Stimulated activated effector memory CD8-positive, alpha-beta T cell treated with anti-CD3 and anti-CD28 coated beads, Interleukin-12 subunit alpha, Interleukin-12 subunit beta, amount 100 ng/mL, for 72 hours (primary cell): ENCODE measurements around the gene DDIT3.

ENCODE experiments used
- ATAC-seq: fragments of 150-1000 bp; cut with Tn5 transposase; 2 replicates; pipeline ENCODE4 v1.10.0; 2021
- DNase-seq, 2 donors: peaks; one replicate each; pipeline ENCODE4 v3.0.0; 2021 to 2022; ENCODE audit warnings: low spot score in 2 of 2
- H3K27ac Mint-ChIP-seq: one replicate; pipeline ENCODE4 v1.8.0; 2022; ENCODE audit warnings: mild to moderate bottlenecking, mixed read lengths
- H3K36me3 Mint-ChIP-seq: one replicate; pipeline ENCODE4 v1.8.0; 2022; ENCODE audit warnings: mild to moderate bottlenecking, mixed read lengths
- H3K4me1 Mint-ChIP-seq: one replicate; pipeline ENCODE4 v1.8.0; 2022; ENCODE audit warnings: mixed read lengths
- H3K4me3 Mint-ChIP-seq: one replicate; pipeline ENCODE4 v1.8.0; 2022; ENCODE audit warnings: mild to moderate bottlenecking, mixed read lengths
- H3K9me3 Mint-ChIP-seq: one replicate; pipeline ENCODE4 v1.8.0; 2022; ENCODE audit warnings: mixed read lengths

The DDIT3 gene

DNA sequence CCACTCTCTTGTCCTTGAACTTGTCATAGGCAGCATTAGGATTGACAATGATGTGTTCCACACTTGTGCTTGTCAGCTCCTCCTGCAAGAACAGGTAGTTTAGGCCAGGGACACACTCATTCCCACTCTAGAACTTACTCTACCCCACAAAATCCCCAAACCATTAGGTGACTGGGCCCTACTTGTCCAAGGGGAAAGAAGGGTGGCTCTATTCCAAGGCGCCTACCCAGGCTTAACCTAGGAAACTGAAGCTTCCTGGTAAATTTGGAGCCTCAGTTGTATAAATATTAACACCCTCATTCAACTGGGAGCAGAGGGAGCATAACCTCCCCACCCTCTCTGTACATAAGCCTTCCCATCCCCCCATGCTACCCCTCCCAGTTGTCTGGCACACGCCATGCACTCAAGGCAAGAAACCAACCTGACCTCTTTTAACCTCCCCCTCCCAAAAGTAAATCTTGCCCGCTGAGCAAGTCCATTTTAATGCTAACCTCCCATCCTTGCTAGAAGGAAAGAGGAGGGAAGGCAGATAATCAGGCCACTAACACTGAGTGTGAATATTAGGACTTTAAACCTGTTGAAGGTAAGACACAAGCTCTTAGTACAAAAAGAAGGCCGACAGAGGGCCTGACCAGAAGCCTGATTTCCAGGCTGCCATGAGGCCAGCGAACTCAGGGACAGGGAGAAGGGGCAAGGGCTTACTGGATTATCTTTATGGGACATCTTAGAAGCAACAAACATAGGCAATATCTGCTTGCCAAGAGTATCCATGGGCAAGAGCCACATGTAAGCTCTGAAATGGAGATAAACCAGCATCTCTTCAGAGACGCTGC is 15.7 kb upstream of the DDIT3 start:
- H3K4me1 Mint-ChIP-seq: peaks cover 21% of the 10 kb centered on the region
- no peak for ATAC-seq
- H3K9me3 Mint-ChIP-seq: no peaks in the 10 kb centered on the region
- peak overlapping the region; percentile 81 for H3K27ac Mint-ChIP-seq
- no peak for DNase-seq
- H3K36me3 Mint-ChIP-seq: peaks cover 82% of the 10 kb centered on the region
- no peak overlapping the region for H3K4me3 Mint-ChIP-seq

DNA sequence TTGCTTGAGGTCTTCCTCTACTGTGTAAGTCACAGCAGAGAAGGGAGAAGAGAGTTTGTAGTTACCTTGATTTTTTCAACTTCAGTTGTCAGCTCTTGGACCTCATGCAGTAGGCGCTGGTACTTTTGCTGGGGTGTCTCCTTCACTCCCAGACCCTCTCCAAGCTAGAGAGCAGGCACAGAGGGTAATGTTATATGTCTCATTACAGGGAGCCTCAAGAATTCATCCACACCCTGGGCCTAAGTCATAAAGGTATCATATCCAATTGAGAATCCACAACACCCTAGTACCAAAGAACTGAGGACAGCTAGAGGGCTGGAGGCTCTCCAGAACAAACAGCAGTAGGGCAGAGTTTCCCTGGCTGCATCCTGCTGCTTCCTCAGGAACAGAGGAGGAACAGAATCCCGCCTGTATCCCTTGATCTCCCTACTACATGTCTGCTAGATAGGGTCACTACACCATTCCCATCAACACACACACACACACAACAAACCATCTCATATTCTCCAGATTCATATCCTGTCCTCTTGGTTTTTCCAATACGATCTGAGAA is 14.8 kb upstream of the DDIT3 start:
- peak overlapping the region; percentile 81 for H3K27ac Mint-ChIP-seq
- ATAC-seq: no peak
- no peak for DNase-seq
- no peak overlapping the region for H3K4me3 Mint-ChIP-seq
- H3K9me3 Mint-ChIP-seq: no peaks in the 10 kb centered on the region
- peaks cover 15% of the 10 kb centered on the region for H3K4me1 Mint-ChIP-seq
- H3K36me3 Mint-ChIP-seq: peaks cover 83% of the 10 kb centered on the region

DNA sequence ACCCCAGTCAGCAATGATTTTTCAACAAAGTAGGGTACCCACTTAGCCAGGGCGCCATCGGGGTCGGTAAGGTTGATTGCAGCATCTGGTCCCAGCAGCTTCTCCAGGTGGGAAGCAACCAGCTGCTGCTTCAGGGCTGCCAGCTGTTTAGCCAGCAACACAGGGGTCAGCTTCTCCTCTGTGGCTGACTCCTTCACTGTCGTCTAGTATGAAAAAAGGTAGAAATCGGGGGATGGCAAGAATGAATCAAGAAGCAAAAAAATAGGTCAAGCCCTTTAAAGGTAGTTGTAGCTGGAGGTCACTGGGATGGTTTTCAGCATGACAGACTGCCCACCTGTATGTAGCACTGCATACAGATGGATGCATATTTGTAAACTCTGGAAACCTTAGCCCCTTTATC is 13.9 kb upstream of the DDIT3 start:
- H3K36me3 Mint-ChIP-seq: peaks cover 91% of the 10 kb centered on the region
- H3K27ac Mint-ChIP-seq: no peak overlapping the region
- H3K9me3 Mint-ChIP-seq: no peaks in the 10 kb centered on the region

DNA sequence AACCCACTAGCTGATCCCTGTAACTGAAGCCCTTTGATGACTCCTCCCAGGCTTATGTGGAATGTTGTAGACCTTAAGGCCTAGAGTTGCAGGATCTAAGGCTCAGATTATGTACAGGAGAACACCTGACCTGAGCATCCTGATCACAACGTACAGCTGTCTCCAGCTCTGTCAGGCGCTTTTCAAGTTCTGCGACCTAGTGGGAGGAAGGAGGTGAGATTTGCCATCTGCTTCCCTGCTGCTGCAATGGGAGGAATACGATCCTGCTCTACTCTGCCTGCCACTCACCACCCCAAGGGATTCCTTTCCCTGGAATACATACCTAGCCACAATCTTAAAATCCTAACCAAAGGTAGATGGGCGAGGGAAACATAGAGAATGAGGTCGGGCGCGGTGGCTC is 12.8 kb upstream of the DDIT3 start:
- H3K4me1 Mint-ChIP-seq: no peaks in the 10 kb centered on the region
- DNase-seq: no peak
- H3K36me3 Mint-ChIP-seq: peaks cover 91% of the 10 kb centered on the region
- no peaks in the 10 kb centered on the region for H3K9me3 Mint-ChIP-seq
- H3K27ac Mint-ChIP-seq: peak overlapping the region; percentile 78
- no peak overlapping the region for H3K4me3 Mint-ChIP-seq
- ATAC-seq: no peak

More for the DNA sequence above, 13.9 kb upstream of the DDIT3 start:
- DNase-seq (no peak), ATAC-seq (no peak)
- no peak overlapping the region for H3K4me3 Mint-ChIP-seq
- peaks cover 8% of the 10 kb centered on the region for H3K4me1 Mint-ChIP-seq

DNA sequence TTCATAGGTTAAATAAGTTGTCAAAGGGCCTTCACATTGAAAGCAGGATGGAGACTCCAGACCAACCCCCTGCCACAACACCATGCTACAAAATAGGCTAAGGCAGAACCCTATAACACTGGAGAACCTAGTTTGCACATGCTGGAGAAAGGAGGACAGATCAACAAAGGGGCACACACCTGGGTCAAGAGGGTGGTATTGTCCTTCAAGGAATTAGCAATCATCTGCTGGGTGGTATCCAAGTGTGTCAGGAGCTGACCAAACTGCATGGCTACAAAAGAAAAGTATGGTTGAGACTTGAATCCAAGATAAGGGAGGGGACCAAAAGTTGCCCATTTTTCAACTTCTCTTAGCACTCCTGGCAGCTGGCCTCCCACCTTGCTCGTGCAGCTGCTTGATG is 11.5 kb upstream of the DDIT3 start:
- ATAC-seq (no peak), DNase-seq (no peak)
- no peak overlapping the region for H3K27ac Mint-ChIP-seq
- H3K9me3 Mint-ChIP-seq: no peaks in the 10 kb centered on the region
- peaks cover 93% of the 10 kb centered on the region for H3K36me3 Mint-ChIP-seq
- H3K4me1 Mint-ChIP-seq: peaks cover 1% of the 10 kb centered on the region
- H3K4me3 Mint-ChIP-seq: no peak overlapping the region

DNA sequence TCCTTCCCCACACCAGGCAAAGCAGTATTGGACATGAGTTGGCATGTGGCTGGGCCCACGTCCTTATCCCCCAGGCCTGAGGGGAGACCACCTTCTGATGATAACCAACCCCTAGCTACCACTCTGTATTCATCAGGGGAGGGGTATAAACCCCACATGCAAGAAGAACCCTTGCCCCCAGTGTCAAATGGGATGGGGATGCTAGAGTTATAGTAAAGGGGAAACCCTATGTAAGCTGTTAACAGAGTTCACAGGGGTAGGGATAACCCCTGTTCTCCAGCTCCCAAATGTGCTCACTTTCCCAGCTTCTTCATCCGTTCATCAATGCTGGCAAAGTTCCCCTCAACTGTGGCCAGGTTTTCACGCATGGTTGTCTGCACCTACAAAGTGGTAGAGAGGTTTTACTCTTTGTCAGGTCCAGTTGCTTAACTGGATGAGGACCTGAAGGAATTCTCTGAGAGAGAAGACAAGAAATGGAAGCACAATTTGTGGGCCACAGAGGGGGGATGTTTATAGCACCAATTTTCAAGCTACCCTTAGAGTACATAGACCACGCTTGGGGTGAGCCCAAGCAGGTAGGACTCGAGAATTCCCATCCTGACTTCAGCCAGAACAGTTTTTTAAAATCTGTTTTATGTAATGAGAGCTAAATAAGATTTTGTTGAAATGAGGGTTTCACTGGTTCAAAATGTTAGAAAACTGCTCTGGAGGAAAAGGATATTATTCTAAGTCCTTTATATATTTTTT is 10.3 kb upstream of the DDIT3 start:
- ATAC-seq (no peak), DNase-seq (no peak)
- Mint-ChIP-seq H3K4me3 (no peak overlapping the region), H3K36me3 (peaks cover 100% of the 10 kb centered on the region), H3K27ac (peak overlapping the region; percentile 71), H3K4me1 (peaks cover 11% of the 10 kb centered on the region), H3K9me3 (no peaks in the 10 kb centered on the region)

DNA sequence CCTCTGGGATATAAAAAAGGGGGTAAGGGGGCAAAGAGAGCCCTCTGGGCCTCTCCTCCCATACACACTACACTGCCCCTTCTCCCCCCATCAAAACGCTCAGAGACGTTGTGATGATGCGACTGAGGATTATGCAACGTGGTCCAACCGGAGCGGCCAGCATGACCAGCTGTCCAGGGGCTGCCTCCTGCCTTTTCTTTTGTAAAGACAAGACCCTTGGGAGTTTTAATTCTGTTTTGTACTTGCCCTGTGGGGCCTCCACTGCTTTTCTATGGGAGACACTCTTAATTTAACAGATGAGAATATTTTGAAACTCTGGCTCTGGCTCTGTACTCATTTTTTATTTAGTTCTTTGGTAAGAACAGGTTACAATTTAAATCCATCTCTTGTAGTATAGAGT is 9.5 kb upstream of the DDIT3 start:
- peaks cover 18% of the 10 kb centered on the region for H3K4me1 Mint-ChIP-seq
- DNase-seq: no peak
- no peak for ATAC-seq
- H3K36me3 Mint-ChIP-seq: peaks cover 100% of the 10 kb centered on the region
- H3K4me3 Mint-ChIP-seq: no peak overlapping the region
- no peaks in the 10 kb centered on the region for H3K9me3 Mint-ChIP-seq
- H3K27ac Mint-ChIP-seq: peak overlapping the region; percentile 71

DNA sequence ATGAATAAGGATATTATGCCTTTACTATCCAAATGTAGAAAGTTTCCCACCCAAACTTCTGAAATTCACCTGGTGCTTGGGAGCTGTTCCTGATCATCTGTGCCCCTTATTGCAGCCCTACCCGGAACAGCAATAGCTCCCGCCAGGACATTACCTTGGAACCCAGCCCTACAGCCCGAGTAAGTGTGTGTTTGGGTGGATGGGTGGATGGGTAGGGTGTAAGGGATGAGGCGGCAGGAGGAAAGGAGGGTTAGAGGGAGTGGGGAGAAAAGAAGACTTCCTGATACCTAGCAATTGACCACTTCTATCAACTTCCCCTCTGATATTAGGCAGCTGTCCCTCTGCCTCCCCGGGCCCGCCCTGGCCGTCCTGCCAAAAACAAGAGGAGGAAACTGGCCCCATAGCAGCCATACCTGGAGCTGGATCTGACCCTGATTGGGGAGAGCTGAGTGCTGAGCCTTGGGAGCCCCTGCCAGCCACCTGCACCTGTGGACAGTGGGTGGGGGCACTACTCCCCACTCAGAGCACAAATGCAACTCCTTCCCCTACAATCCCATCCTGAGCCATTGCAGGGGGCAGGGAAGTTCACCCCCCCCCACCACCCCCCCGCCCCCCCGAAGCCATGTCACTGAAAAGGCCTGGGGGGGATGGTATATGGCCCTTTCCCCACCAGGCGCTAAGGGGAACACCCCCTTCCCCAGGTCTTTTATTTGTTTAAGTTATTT is 8.7 kb upstream of the DDIT3 start:
- H3K4me3 Mint-ChIP-seq: no peak overlapping the region
- DNase-seq: no peak
- no peaks in the 10 kb centered on the region for H3K9me3 Mint-ChIP-seq
- peaks cover 100% of the 10 kb centered on the region for H3K36me3 Mint-ChIP-seq
- peaks cover 27% of the 10 kb centered on the region for H3K4me1 Mint-ChIP-seq
- ATAC-seq: no peak
- H3K27ac Mint-ChIP-seq: peak overlapping the region; percentile 71

DNA sequence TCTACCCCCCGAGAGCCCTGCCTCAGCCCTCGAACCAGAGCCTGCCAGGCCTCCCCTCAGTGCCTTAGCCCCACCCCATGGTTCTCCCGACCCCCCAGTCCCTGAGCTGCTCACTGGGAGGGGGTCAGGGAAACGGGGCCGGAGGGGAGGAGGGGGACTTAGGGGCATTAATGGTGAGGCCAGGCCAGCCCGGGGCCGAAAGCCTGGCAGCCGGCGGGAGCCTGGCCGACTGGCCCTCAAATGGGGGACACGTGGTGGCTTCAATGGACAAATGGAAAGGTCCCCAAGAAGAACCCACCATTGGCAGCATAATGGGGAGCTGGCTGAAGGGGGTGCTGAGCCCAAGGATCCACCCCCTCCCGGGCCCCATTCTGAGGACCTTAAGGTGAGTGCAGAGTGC is 7.9 kb upstream of the DDIT3 start:
- Mint-ChIP-seq H3K27ac (peak overlapping the region; percentile 71), H3K4me3 (no peak overlapping the region), H3K9me3 (no peaks in the 10 kb centered on the region), H3K36me3 (peaks cover 100% of the 10 kb centered on the region), H3K4me1 (peaks cover 35% of the 10 kb centered on the region)
- ATAC-seq: no peak
- no peak for DNase-seq

DNA sequence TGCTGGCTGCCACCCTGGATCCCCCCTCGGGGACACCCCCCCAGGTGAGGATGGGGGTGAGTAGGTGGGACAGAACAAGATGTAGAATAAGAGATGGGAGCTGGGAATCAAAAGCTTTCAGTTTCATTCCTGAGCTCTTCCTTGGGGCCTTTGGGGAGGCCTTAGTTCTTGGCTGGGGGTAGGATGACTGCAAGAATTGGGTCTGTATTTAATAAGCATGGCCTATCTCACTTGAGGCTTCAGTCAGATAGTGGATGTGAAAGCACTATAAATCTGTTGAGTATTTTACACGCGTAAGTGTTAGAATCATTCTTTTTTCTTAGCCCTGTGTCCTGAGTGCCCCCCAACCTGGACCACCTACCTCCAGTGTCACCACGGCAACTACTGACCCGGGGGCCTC is 6.9 kb upstream of the DDIT3 start:
- no peaks in the 10 kb centered on the region for H3K9me3 Mint-ChIP-seq
- ATAC-seq: no peak
- peaks cover 38% of the 10 kb centered on the region for H3K4me1 Mint-ChIP-seq
- no peak for DNase-seq
- H3K27ac Mint-ChIP-seq: peak overlapping the region; percentile 99
- H3K4me3 Mint-ChIP-seq: no peak overlapping the region
- peaks cover 97% of the 10 kb centered on the region for H3K36me3 Mint-ChIP-seq

DNA sequence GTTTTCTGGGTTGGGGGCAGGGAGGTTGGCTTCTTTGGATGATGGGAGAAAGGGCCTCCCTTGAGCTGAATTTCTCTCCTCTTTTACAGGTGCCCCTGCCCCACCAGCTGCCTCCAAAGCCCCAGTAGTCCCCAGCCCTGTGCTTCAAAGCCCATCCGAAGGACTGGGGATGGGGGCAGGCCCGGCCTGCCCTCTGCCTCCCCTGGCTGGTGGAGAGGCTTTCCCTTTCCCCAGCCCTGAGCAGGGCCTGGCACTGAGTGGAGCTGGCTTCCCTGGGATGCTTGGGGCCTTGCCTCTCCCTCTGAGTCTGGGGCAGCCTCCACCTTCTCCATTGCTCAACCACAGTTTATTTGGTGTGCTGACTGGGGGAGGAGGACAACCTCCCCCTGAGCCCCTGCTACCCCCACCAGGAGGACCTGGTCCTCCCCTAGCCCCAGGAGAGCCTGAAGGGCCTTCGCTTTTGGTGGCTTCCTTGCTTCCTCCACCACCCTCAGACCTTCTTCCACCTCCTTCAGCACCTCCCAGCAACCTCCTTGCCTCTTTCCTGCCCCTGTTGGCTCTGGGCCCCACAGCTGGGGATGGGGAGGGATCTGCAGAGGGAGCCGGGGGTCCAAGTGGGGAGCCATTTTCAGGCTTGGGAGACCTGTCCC is 6.3 kb upstream of the DDIT3 start:
- ATAC-seq (no peak), DNase-seq (no peak)
- peaks cover 44% of the 10 kb centered on the region for H3K4me1 Mint-ChIP-seq
- no peaks in the 10 kb centered on the region for H3K9me3 Mint-ChIP-seq
- no peak overlapping the region for H3K4me3 Mint-ChIP-seq
- peaks cover 97% of the 10 kb centered on the region for H3K36me3 Mint-ChIP-seq
- H3K27ac Mint-ChIP-seq: peak overlapping the region; percentile 99

DNA sequence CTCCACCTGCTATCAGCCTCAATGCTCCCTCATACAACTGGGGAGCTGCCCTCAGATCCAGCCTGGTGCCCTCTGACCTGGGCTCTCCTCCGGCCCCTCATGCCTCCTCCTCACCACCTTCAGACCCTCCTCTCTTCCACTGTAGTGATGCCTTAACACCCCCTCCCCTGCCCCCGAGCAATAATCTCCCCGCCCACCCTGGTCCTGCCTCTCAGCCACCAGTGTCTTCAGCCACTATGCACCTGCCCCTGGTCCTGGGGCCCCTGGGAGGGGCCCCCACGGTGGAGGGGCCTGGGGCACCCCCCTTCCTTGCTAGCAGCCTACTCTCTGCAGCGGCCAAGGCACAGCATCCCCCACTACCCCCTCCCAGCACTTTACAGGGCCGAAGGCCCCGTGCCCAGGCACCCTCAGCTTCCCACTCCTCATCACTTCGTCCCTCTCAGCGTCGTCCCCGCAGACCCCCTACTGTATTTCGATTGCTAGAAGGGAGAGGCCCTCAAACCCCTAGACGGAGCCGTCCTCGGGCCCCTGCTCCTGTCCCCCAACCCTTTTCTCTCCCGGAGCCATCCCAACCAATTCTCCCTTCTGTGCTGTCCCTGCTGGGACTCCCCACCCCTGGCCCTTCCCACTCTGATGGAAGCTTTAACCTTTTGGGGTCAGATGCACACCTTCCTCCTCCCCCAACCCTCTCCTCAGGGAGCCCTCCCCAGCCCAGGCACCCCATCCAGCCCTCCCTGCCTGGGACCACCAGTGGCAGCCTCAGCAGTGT is 5.5 kb upstream of the DDIT3 start:
- Mint-ChIP-seq H3K4me3 (no peak overlapping the region), H3K36me3 (peaks cover 97% of the 10 kb centered on the region), H3K4me1 (peaks cover 52% of the 10 kb centered on the region), H3K27ac (peak overlapping the region; percentile 99), H3K9me3 (no peaks in the 10 kb centered on the region)
- no peak for DNase-seq
- no peak for ATAC-seq

DNA sequence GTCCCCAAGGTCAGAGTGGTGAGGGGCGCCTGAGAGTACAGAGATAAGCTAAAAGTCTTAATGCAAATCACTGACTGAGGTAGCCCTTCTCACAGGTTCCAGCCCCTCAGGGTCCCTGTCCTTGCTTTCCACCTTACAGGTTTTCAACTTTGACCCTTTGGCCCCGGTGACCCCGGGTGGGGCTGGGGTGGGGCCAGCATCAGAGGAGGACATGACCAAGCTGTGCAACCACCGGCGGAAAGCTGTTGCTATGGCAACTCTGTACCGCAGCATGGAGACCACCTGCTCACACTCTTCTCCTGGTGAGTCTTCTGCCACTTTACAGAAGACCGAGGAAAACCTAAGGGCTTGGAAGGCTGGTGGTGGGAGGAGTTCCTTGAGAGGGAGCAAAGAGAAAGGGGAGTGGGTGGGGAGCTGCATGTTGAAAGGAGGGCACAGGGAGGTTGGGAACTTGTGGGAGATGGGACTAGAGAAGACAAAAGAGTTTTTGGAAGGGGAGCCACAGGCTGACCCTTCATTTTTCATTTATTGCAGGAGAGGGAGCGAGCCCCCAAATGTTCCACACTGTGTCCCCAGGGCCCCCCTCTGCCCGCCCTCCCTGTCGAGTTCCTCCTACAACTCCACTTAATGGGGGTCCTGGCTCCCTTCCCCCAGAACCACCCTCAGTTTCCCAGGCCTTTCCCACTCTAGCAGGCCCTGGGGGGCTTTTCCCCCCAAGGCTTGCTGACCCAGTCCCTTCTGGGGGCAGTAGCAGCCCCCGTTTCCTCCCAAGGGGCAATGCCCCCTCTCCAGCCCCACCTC is 4.7 kb upstream of the DDIT3 start:
- Mint-ChIP-seq H3K4me1 (peaks cover 60% of the 10 kb centered on the region), H3K9me3 (no peaks in the 10 kb centered on the region), H3K4me3 (peak overlapping the region; percentile 93), H3K27ac (peak overlapping the region; percentile 99), H3K36me3 (peaks cover 97% of the 10 kb centered on the region)
- ATAC-seq (no peak), DNase-seq (no peak)
